Hindlimb muscle (tissue), 1 donor: ENCODE results near the gene RPL15. TPM values are rescaled to one million over a fixed set of nuclear protein-coding genes. Genes with fewer than 3 reads are reported as not detected.

Experiments used
- DNase-seq: peaks from one replicate; pipeline ENCODE4 v3.0.0-alpha.2; 2013
- polyA plus RNA-seq: library from polyadenylated mRNA; unstranded; fragments of 120-200 nt; gene quantifications from one replicate; pipeline ENCODE4 v1.2.1, GENCODE V29; 2013; ENCODE audit not compliant: insufficient read length

The RPL15 gene
- polyA plus RNA-seq, 1 donor = 2,401 TPM

DNA sequence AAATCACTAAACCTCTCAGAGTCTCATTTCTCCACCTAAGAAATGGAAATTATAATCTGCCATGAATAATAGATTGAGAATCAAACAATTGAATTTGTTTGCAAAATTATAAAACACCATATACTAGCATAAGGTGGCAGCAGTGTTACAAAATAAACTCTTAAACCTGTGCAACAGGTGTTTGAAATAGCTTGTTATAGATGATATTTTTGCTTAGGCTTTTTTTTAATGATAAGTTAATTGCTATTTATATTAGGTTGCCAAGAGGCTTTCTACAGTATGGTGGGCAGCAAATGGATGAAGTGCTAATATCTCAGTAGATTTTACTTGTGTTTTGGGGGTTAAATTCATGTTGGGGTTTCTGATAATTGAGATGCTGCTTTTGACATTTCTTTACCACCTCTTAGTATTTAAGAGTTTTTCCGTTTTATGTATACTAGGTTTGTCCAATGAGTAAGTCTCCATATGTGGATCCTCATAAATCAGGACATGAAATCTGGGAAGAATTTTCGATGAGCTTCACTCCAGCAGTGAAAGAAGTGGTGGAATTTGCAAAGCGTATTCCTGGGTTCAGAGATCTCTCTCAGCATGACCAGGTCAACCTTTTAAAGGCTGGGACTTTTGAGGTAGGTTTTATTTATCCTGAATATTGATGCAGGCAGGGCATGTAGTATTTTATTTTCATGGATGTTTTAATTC, 47.8 kb downstream of the RPL15 start:
- DNase-seq = no peak

GRCh38 chr3:23966328-23966727, 49.4 kb downstream of the RPL15 start:
- no peak for DNase-seq

DNA sequence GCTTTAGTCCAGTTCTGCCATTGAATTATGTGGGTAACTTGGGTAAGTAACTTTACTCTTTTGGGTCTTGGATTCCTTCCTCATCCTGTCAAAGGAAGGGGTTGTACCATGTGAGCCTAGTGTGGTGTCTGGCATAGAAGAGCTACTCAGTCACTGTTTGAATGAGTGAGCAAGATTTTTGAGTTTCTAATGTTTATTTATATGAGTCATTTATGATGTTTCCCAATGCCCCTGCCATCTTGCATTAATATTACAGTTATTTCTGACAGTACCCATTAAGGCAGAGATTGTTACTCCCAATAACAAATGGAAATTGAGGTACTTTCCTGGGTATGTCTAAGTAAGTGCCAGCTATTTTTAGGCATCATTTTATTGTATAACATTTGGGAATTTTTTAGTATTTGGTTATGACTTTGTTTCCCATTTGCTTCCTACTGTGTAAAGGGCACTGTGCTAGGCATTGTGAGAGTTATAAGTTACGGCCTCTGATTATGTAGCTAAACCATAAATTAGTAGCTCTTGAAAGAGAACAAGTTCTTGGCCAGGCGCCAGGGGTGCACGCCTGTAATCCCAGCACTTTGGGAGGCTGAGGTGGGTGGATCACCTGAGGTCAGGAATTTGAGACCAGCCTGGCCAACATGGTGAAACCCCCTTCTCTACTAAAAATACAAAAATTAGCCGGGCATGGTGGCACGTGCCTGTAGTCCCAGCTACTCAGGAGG, 51.7 kb downstream of the RPL15 start:
- no peak for DNase-seq

- no peak for DNase-seq
These were observed 52.5 kb downstream of the RPL15 start for GRCh38 chr3:23969393-23969792.

Other genes with a start within 250 kb of the RPL15 start
- gene UBE2E1, start 111.2 kb upstream of the RPL15 start, polyA plus RNA-seq = 78.5 TPM
- gene NKIRAS1, start 142 bp upstream of the RPL15 start, polyA plus RNA-seq = 14.7 TPM
- 23.6 TPM for gene NR1D2, start 28.2 kb downstream of the RPL15 start, polyA plus RNA-seq